Activated gamma-delta T cell treated with anti-CD3 and anti-CD28 coated beads, Interleukin-2, amount 50 U/mL, for 16 hours (primary cell): ENCODE data around the gene GRM7.

Source experiments
- DNase-seq: peaks from one replicate; pipeline ENCODE4 v3.0.0-alpha.2; 2020; ENCODE audit warnings: low read depth

GRM7 gene

DNA sequence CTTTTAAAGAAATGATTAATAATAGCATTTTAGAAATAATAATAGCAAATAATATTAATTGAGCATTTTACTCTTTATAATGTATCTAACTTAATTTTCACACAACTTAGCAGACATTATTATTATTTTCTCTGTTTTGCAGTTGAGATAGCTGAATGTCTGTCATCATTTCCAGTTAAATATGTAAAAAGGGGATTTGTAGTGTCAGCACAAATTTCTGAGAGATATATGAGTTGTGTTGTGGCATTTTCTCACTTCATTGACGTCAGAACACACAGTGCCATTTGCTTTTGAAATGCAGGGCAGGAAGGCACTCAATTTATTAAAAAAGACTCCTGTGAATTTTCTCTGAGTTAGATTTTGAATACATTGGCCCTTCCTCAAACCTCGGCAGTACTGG is 111.0 kb downstream of the GRM7 start:
- no peak for DNase-seq

DNA sequence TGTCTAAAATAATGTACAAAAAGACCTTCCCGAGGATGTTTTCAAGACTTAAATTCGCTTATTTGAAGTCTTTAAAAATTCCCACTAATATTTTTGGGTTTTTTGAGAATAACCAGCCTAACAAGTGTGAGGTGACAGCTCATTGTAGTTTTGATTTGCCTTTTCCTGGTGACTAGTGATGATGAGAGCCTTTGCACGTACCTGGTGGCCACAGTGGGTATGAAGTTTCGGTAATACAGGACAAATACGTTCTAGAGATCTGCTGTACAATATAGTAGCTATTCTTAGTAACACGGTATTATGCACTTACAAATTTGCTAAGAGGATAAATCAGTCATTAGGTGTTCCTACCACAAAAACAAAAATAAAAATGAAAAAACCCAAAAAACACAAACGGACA is 124.9 kb downstream of the GRM7 start:
- no peak for DNase-seq

DNA sequence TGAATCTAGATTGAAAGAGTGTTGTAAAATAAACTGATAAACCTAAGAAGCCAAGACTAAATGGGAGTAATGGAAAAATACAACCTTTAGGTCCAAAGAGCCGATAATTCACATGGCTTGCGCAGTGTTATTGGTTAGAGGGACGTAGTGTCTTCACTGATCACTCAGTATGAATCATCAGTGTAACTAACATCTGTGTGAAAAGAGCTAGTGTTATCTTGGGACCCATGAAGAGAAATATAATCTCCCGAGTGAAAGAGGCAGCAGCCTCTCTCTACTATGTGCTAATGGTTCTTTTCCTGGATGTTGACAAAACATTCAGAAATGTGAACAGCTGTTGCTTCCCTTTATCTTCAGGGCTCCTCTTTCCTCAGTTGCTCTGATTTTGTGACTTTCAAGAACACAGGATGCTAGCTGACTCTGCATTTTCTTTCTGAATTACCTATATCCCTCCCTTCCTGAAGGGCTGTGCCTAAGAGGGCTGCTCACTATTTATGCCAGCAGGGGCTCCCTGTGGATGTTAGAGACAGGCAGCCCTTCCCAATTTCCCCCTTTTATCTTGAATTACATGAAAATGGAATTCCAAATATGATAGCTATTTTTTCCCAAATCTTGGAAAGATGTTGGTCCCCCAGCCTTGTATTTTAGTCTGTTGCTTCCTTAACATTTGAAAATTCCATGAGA is 128.8 kb downstream of the GRM7 start:
- DNase-seq, result no peak

DNA sequence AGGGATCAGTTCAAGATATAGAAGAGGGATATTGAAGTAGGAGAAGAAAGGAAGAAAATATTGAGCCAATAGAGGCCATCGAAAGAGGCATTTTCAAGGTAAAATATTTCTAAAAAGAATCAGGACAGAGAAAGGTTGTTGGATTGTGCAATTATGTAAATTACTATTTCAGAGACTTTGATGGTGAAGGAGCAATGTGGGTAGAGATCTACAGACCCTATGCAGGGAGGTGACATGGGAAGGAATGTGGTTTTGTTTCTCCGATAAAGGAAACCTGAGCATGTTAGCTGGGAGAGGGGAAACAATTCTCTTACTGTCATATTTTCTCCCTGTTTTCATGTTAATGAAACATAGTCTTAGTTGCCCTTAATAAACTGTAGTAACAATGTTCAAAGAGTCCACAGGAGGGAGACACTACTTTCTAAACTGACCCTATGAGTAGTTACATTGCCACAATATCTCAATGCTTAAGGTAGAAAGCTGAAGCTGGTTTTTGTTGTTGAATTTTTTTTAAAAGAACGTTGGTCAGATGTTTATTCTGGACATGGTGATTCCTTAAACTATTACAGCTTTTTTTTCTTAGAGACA is 133.3 kb downstream of the GRM7 start:
- DNase-seq, result no peak

DNA sequence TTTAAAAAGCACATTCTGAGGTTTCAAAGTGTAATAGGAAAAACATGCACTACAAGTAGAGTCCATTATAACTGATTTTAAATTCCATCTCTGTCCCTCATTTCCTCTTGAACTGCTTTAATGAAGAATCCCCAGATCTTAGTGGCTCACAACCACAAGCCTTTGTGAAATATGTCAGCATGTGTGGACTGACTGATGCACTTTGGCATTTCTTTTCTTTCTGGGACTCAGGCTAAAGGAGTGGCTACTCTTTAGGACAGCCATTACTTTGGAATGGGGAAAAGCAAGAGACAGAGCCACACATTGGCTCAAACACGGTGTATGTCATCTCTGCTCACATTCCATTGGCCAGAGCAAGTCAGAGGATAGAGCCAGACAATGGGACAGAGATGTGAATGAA is 139.6 kb downstream of the GRM7 start:
- no peak for DNase-seq

DNA sequence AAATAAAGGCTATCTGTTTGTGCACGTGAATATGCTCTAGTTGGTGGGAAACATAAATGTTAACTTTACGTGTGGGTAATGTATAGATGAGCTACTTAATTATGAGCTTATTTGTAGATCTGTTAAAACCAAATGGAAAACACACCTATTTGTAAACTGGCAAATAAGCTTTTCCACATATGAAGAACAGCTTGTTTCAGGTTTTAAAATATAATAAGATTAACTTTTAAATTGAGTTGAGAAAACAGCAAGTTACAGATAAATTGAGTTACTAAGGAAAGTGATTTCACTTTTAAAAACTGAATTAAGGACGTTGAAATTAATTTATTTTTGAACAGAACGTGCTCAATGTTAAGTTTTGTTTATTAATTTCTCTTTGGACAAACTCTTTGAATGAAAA is 140.5 kb downstream of the GRM7 start:
- DNase-seq, result no peak

DNA sequence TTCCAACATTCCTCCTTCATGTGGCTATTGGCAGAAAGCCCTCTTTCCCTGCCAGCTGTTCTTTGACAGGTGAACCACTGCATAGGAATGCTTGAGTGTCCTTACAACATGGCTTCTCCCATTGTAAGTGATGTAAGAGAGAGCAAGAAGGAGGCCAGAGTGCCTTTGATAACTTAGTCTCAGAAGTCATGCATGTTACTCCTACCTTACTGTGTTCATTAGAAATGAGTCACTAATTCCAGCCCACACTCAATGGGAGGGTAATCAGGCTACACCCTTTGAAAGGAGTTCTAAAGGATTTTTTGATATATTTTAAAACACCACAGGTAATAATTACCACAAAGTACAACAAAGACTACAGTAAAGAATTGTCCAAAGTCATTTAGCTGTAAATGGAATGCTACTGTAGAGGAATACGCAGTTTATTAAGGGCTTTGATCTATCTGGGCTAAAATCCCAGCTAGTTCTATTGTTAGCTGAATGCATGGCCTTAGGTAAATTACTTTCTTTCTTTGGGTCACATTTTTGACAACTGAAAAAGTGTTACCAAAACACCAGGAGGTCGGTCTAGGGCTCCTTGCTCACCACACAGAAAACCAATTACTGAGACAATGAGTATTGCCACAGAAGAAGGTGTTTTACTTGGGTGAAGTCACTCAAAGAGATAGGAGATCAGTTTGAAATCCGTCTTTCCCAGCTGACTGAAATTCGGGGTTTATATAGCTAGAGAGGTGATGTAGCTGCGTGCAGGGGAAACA is 154.9 kb downstream of the GRM7 start:
- no peak for DNase-seq

DNA sequence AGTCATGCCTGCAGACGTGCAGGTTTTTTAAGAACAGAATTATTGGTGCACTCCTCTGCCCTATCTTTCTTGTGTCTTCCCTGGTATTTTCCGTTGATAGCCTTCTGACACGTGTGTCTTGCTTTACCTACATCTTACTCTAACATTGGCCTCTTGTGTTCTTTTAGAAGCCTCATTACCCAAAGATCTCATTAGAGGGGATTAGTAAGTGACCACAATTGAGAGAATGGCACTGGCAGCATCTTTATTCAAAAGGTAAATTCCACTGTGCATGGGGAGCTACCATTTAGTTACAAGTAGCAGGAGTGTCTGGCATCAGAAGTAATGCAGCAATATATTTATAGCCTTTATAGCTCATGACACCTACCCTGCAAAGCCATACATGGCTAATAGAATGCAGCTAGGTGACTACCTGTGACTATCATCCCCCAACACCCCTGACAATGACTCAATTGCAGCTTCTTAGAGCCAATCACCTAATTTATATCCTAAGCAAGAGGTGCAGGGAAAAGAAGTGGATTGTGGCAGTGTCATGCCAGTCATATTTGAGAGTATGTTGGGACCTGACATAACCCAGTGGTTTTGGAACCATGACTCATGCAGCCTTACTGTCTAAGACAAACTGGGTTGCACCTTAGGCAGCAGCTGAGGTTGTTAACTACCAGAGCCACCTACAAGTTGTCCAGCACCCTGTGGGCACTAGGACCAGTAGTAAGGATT is 164.8 kb downstream of the GRM7 start:
- DNase-seq, result no peak

DNA sequence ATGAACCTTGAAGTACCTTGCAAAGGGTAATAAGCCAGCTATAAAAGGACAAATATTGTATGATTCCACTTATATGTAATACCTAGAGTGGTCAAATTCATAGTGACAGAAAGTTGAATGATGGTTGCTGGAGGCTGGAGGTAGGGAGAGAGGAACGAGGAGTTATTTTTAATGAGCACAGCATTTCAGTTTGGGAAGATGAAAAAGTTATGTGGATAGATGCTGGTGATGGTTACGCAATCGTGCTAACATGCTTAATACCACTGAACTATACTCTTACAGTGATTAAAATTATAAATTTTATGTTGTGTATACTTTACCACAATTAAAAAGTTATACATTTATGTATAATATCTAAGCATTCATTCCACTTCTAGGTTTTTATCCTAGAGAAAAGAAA is 168.6 kb downstream of the GRM7 start:
- no peak for DNase-seq

DNA sequence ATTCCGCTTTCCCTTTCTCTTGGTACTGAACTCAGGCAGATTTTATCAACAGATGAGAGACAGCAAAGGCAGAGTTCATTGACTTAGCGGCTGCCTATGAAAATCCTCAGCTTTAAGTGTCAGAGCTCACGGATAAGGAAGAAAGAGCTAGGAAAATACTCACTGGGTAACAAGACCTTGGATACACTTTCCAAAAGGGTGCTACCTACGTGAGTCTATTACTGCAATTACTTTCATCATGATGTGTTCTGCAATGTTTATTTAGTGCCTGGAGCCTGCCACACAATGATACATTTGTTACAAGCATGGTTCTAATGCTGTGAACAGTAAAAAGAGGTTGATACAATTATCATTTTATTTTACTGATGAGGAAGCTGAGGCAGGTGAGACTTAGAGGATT is 177.5 kb downstream of the GRM7 start:
- DNase-seq, result no peak

DNA sequence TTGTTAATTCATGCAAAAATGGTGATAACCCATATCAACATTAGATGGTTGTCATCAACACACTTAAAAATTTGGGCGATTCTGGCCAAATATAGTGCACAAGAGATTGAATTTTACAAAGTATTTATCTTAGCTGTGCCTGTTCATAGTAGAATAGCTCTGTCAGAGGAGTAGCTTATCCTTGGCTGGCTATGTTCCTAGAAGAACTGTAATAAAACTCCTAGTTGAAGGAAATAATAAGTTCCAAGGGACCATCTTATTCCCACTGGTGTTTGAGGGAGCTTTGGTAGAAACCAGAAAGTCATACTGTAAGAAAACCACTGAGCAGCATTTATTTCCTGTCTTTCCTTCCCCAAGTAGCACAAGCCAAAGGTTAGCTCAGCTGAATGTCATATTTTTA is 201.8 kb downstream of the GRM7 start:
- DNase-seq, result no peak

DNA sequence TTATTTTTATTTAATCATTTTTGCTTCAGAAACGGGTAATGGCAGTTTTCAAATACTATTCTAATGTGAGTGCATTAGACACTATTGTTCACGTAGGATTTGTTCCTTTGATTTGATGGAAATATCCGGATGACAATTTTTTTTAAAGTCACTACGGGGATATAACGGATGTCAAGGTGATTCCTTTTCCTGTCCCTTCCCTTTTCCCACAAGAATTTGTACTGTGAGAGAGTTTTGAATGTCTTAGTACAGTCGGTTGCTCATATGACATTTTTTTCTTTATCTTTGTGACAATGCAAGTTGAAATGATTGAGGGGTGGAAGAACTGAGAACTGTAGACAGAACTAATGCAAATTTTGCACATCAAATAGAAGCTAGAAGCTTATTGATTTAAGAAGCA is 209.5 kb downstream of the GRM7 start:
- no peak for DNase-seq

DNA sequence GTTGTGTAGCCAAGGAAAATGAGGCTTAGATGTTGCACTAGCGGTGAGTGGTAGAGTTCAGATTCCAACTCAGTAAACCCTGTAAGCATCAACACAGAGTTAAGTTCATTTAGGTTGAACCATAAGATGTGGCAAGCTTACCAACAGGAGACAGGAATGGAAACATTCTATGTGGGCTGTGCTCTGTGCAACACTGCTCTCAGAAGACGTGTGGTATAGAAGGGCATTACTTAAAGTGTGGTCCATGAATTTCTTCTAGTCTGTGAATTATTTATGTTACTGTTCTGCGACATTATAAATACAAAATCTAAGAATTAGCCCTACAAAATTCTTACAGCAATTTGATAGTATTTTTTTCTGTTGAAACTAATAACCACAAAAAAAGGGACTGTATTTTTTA is 213.3 kb downstream of the GRM7 start:
- DNase-seq, result no peak

DNA sequence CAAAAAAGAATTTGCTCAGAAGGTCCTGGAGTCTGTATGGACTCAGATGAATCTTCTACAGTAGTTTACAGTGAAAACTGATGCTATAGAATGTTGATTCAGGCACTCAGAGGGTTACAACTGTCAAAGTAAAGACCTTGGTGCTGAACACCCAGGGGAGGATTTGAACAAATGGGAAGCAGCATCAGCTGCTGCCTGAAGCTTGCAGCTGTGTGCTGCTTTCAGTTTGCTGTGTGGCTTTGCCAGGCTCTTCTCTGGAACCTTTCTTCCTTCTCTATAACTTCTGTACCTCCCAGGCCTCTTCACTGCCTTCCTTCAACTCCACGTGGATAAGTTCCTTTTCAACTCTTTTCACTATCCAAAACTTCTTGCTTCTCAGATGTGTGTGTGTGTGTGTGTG is 214.2 kb downstream of the GRM7 start:
- DNase-seq, result no peak

DNA sequence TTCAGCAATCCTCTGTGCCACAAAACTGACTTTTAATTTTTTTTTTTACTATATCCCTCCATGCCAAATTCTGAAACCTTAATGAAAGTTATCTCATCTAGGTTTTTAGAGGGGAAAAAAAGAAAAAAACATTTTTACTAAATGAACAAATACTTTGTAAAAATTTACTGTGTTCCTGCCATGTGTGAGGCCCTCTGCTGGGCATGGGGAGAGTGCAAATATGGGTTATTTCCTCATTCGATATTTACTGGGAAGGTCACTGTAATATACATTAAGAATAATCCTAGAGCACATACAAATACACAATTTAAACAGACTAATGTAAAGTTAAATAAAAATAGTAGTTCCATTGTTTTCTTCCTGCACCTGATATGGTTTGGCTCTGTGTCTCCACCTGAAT is 215.0 kb downstream of the GRM7 start:
- DNase-seq, result no peak

DNA sequence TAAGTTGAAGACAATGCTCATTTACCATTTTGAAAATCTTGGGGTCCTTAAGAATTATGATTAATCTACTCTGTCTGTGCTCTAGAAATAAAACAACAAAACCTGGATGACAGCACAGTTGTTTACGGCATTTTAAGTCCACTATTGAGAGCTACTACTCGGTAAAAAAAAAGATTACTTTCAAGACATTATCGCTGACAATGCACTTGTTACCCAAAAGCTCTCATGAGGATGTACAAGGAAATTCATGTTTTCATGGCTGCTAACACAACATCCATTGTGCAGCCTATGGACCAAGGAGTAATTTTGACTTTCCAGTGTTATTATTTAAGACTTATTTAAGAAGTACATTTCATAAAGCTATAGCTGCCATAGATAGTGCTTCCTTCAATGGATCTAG is 221.3 kb downstream of the GRM7 start:
- DNase-seq, result no peak

DNA sequence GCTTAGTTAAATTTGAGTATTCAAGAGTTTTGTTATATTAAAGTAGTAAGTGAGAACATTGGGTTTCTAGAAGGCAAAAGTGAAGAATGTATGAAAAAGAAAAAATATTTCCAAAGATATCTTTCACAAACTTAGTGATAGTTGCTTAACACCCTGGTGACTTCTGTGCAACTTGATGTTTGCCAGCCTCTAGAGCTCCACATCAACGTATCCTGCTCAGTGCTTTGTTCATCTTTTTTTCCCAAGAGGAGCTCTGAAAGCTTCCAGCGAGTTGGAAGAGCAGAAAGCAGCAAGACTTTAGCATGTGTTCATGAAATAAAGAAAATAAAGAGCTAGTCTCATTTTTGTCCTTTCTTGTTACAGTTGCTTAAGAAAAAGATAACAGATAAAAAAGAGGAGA is 225.5 kb downstream of the GRM7 start:
- no peak for DNase-seq

DNA sequence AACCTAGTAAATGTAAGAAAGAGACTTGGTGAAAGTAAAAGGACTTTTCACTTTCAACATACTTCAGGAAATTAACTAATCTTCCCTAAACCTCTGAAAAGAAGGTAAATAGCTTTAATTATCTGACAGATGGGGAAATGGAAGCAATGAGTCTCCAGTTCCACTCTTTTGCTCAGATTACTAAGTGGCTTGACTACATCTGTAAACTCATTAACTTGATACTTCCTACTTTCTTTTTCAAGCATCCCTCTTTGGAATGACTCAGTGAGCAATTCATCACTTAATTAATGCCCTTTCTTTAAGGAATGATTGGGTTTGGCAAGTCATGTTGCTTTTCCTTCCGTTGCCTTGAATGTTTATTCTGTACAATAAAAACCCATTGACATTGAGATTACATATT is 234.2 kb downstream of the GRM7 start:
- DNase-seq, result no peak

DNA sequence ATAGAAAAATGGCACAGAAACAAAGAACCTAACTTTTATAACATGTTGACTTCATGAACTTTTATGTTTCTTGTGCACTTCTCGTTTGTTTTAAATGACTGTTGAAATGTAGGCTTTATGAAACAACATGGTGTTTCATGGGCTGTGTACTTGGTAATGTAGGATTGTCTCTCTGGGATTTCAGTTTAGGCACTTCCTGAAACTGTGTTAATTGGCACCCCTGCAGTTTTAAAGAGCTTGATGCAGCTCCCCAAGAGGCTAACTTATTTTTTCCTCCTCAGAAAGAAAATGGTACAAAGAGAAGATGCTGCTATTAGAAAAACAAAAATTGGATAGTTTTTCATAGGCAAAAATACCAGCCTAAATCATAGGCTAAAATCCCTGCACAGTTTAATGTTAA is 239.2 kb downstream of the GRM7 start:
- DNase-seq, result no peak

DNA sequence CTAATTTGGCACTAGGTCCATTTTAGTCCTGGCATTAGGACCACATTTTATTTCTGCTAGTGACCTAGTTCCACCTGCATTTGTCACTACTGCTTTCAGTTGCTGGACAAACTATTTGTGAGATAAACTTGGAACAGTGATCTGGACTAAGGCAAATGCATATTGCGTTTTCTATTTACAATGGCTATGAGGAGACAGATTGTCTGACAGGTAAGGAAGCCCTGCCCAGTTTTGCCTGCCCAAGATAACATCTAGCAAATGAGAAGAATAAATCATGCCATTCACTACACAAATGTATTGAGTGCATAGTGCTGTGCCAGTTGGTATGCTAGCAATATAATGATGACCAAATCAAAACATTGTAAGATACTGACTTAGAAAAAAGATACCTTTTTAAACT is 245.7 kb downstream of the GRM7 start:
- DNase-seq, result no peak

DNA sequence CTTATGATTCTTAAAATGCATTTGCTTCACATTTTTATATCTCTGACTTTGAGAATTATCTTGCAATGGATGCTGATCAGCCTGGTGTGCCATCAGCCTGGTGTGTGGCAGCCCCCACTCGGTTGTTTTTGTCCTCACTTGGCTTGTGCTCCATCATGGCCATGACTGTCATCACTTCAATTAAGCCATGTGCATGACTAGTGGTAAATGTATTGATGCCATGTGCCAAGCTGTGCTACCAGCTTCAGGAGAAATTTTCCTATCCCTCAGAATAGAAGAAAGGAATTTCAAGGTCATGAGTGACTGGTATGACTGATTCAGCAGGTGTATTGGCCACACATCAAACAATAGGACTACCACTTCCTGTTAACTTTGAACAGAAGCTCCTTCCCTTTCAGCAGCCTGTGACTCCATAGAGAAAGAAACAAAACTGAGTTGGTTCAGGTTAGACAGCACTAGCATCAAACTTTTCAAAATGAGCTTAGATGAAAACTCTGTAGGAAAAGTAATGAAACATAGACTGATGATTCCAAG is 251.7 kb downstream of the GRM7 start:
- DNase-seq, result no peak

DNA sequence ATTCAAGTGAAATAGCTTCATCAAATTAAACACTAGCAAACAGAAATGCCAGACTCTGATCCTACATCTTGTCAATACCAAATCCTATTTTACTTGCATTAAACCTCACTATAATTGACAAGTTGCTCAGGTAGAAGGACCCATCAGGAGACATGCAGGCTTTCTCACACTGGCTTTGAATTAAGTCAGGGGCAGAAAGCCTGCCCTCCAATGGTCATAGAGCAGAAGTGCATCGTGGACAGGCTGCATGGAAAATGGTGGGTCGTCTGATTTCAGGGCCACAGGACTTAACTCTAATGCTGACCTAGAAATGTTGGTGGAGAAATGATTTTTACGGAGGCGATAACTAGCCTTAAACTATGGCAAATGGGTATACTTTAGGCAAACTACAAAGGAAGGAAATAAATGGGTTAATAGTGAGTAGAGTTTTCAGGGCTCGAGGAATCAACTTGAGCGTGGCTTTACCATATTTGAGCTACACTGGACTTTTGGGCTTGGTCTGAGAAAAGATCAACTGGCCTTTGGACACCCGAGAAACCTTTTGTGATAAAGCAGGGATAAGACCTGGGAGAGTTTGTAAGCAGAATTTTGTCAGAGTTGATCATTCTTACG is 283.9 kb downstream of the GRM7 start:
- DNase-seq, result no peak
